GM18505 (cell line): ENCODE measurements around the gene UBE3D.
"Not testable (repeated sequence)": the region's sequence is repeated elsewhere in the genome, so short reads cannot be mapped to it uniquely, and the experiment has no call there.

Source experiments
- ATAC-seq: cut with Tn5 transposase; IDR thresholded peaks from one replicate; pipeline ENCODE4 v1.9.1; 2021; ENCODE audit not compliant: unreplicated experiment
- POLR2A ChIP-seq: IDR thresholded peaks from 4 replicates; pipeline ENCODE4 v1.6.1; 2011; ENCODE audit warnings: borderline replicate concordance; ENCODE audit not compliant: insufficient read depth, insufficient read length; ENCODE audit errors: extremely low read depth

Gene UBE3D

GRCh38 chr6:82953871-82954270, 111.8 kb downstream of the UBE3D start:
- no peak for ATAC-seq
- TF ChIP-seq POLR2A: no peak

DNA sequence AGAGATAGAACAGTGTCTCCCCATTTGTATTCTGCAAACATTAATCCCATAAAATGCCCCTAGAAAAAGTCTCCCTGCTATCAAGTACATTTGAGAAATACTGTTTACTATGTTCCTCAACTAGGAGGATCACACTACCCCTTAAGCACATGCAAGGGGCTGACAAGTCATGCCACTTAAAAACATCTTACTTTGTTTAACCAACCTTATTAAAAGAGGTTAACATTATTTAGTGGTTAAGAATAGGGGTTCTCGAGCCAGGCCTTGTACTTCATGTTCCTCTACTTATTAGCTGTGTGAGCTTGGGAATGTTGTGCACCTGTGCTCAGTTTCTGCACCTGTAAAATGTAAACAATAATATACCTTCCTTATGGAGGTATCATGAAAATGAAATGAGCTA, 113.7 kb downstream of the UBE3D start:
- ATAC-seq: no peak
- no peak for TF ChIP-seq POLR2A

GRCh38 chr6:82951389-82951788, 114.3 kb downstream of the UBE3D start:
- no peak for ATAC-seq
- no peak for TF ChIP-seq POLR2A

DNA sequence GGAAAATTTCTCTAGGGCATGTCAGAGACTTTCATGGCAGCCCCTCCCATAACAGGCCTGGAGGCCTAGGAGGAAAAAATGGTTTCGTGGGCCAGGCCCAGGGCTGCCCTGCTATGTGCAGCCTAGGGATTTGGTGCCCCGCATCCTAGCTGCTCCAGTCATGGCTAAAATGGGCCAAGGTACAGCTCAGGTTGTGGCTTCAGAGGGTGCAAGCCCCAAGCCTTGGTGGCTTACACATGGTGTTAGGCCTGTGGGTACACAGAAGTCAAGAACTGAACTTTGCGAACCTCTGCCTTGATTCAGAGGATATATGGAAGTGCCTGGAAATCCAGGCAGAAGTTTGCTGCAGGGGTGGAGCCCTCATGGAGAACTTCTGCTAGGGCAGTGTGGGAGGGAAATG, 134.7 kb downstream of the UBE3D start:
- ATAC-seq: not testable (repeated sequence)

DNA sequence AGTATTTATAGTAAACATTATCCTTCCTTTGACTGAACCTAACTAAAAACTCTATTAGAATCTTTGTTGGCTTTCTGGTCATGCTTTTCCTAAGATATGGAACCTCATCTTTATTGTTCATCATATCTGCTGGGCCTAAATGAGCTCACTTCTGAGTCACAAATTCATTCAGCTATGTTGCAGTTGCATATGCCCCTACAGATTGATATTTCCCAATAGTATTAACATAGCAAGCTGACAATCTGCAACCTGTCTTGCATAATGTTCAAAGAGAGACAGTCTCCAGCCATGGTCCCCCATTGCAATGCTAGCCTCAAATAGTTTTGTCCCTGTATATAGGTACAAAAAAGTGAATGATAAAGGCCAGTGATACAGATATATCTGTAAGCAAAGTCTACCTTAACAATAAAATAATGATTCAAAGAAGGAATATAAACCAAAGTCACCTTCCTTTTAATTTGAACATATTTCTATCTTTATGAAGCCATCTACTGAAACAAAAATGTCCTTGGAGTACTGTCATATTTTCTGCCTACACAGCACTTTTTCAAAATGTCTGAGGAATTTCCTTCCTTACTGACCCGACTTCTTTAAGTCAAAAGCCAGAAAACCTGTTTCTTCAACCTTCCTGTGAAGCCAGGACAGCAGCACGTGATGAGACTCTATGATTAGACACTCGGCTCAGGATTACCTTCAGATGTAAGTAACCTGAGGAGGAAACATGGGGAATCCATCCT, 140.7 kb downstream of the UBE3D start:
- ATAC-seq: no peak
- TF ChIP-seq POLR2A: no peak

GRCh38 chr6:82921258-82921657, 144.4 kb downstream of the UBE3D start:
- no peak for ATAC-seq
- TF ChIP-seq POLR2A: no peak

DNA sequence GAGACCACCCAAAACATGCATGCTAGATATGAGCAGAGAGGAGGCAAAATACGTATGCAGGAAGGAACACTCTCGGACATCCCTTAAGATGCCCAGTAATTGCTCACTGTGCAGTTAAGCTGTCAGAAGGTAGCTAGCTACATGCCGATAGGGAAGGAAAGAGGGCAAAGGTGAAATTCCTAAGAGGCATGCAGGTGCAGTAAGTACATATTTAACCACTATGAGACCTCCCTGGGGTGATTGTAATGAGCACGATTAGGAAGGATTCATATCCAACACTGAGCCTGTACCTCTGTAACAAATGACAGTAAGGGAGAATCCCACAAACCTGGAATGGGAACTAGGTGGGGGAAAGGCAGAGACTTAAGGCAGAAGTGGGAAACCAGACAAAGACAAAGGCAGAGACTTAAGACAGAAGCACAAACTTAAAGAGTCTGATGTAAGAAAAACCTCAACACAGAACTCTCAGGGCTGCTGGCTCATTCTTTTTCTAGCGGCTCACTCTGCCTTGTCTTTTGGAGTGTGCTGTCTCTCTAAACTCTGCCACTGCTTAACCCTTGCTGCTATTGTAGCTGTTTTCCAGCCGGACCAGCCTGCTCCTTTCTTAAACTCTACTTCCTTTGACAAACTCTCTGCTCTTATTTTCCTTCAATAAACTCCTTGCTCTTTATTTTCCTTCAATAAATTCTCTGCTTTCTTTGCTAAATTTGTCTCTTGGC, 148.1 kb downstream of the UBE3D start:
- TF ChIP-seq POLR2A: no peak
- no peak for ATAC-seq

DNA sequence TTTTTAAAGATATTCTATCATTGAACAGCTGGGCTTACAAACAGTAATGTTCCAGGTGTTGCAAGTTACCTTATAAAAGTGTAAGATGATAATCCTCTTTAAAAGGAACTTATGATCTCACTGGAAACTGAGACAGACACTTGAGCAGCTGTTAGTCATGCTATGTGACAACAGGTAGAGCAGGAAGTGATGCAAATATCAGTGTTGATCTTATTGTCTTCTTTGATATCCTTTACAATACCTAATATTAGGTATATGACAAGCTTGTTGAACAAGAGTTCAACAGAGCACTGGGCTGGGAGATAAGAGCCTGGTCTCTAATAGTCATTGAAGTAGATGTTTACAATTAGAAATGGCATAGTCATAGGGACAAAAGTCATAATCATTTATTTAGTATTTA, 150.0 kb downstream of the UBE3D start:
- no peak for ATAC-seq
- TF ChIP-seq POLR2A: no peak

DNA sequence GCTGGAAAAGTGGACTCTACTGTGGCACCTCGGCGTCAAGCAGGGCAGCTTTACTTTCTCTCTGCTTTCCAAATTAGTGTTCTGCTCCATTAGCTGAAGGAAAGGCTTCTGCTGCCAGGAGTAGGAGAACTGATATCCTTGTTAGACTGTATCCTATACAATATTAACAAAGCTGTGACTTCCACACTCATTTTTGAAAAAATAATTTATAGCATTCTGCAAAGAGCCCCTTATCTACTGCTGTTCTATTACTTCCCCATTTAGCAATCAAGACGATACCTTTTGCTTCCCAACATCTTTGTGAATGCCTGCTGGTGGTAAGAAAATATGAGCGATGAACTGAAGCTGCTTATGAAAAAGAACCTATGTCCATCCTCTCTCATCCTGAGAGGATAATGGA, 151.1 kb downstream of the UBE3D start:
- no peak for TF ChIP-seq POLR2A
- ATAC-seq: no peak

GRCh38 chr6:82910820-82911219, 154.8 kb downstream of the UBE3D start:
- ATAC-seq: no peak

GRCh38 chr6:82910395-82910794, 155.2 kb downstream of the UBE3D start:
- no peak for ATAC-seq
- TF ChIP-seq POLR2A: no peak

More at GRCh38 chr6:82910820-82911219, 154.8 kb downstream of the UBE3D start:
- TF ChIP-seq POLR2A: no peak

GRCh38 chr6:82909551-82909950, 156.1 kb downstream of the UBE3D start:
- TF ChIP-seq POLR2A: no peak
- no peak for ATAC-seq

DNA sequence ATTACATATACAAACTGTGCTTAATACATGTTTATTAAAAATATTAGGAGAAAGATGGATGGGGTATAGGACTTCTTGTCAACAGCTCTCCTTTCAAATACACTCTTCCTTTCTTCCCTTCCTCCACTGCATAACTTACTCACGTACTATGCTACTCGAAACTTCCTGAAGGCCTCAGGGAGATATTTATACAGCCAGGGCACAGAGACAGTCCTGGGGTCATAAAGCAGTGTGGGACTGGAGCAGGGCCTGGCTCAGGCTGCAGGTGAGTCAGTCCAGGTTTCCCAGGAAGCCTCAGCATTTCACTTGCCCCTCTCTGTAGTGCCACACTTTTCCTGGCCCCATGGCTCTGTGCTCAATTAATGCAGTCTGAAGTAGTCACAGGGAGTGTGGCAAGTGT, 157.0 kb downstream of the UBE3D start:
- TF ChIP-seq POLR2A: no peak
- no peak for ATAC-seq

DNA sequence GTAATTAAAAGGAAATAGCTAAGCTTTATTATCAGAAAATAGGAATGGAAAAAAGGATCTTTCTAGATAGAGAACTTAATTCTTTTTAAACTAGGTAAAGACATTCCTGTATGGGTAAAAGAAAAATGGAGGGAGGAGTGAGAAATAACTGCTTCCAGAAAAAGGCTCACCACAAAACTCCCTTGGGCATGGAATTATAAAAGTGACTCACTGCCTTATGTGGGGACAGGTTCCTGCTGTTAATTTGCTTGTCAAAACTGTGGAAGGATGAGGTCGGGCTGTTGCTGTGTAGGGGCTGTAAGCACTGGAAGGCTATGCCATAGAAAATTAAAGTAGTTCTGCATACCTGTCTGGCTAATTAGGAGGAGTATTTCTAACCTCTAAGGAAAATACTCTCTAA, 158.7 kb downstream of the UBE3D start:
- TF ChIP-seq POLR2A: no peak
- no peak for ATAC-seq
